ENCODE results near the gene USP16. TPM values are rescaled to one million over a fixed set of nuclear protein-coding genes. Genes with fewer than 3 reads are reported as not detected.

The USP16 gene
- total RNA-seq, 6 experiments from 2014 or later, result 28.1 to 43.1 (median 37.1) TPM

- no peaks in the 10 kb centered on the region for H3K9me3 Mint-ChIP-seq
- H3K27ac Mint-ChIP-seq, result peak overlapping the region; percentile 95
- H3K4me1 Mint-ChIP-seq (ENCODE audit: low read depth), result peaks cover 45% of the 10 kb centered on the region
- TF ChIP-seq CTCF (IDR thresholded peaks at IDR 0.05), result no peak
- peak overlapping the region; percentile 97 for H3K4me3 Mint-ChIP-seq
- H3K27me3 Mint-ChIP-seq (ENCODE audit: insufficient read depth), result peaks cover 2% of the 10 kb centered on the region
- H3K36me3 Mint-ChIP-seq (ENCODE audit: low read depth), result peaks cover 14% of the 10 kb centered on the region
- DNase-seq, result no peak
Observed at GRCh38 chr21:28991861-28992525, 32.5 kb upstream of the USP16 start.

- Mint-ChIP-seq H3K27me3 (ENCODE audit: insufficient read depth) (peaks cover 2% of the 10 kb centered on the region), H3K27ac (peak within 1 kb of the TSS; percentile 95), H3K4me1 (ENCODE audit: low read depth) (peaks cover 45% of the 10 kb centered on the region), H3K36me3 (ENCODE audit: low read depth) (peaks cover 14% of the 10 kb centered on the region), H3K9me3 (no peaks in the 10 kb centered on the region), H3K4me3 (peak within 1 kb of the TSS; percentile 97)
- DNase-seq, result peak; percentile 100
- no peak for TF ChIP-seq CTCF (IDR thresholded peaks at IDR 0.05)
Observed at GRCh38 chr21:28992526-28993292, 31.8 kb upstream of the USP16 start, which contains the start of gene LTN1. Gene LTN1 (minus strand): TSS chr21:28992877. CDS start chr21:28992805, 72 bp downstream.

- Mint-ChIP-seq H3K9me3 (no peaks in the 10 kb centered on the region), H3K27ac (peak overlapping the region; percentile 95), H3K36me3 (ENCODE audit: low read depth) (peaks cover 14% of the 10 kb centered on the region), H3K4me1 (ENCODE audit: low read depth) (peaks cover 41% of the 10 kb centered on the region), H3K27me3 (ENCODE audit: insufficient read depth) (peaks cover 2% of the 10 kb centered on the region), H3K4me3 (peak overlapping the region; percentile 97)
- no peak for TF ChIP-seq CTCF (IDR thresholded peaks at IDR 0.05)
- DNase-seq, result no peak
Observed at GRCh38 chr21:28993293-28993629, 31.2 kb upstream of the USP16 start.

- peak overlapping the region; percentile 88 for H3K4me3 Mint-ChIP-seq
- peaks cover 12% of the 10 kb centered on the region for H3K4me1 Mint-ChIP-seq (ENCODE audit: low read depth)
- H3K27ac Mint-ChIP-seq, result peak overlapping the region; percentile 89
- peaks cover 2% of the 10 kb centered on the region; the same call in 1 of the 2 replicates for H3K27me3 Mint-ChIP-seq (ENCODE audit: insufficient read depth)
- H3K36me3 Mint-ChIP-seq (ENCODE audit: low read depth), result peaks cover 17% of the 10 kb centered on the region
- peak; percentile 92 for DNase-seq
- no peaks in the 10 kb centered on the region for H3K9me3 Mint-ChIP-seq
- TF ChIP-seq CTCF (IDR thresholded peaks at IDR 0.05), result no peak
Observed at GRCh38 chr21:29002442-29003144, 21.9 kb upstream of the USP16 start.

- H3K36me3 Mint-ChIP-seq (ENCODE audit: low read depth), result peaks cover 17% of the 10 kb centered on the region
- peak; percentile 35 for DNase-seq
Observed at GRCh38 chr21:29005696-29006095, 18.8 kb upstream of the USP16 start.

More at GRCh38 chr21:29005696-29006095, 18.8 kb upstream of the USP16 start:
- Mint-ChIP-seq H3K4me1 (ENCODE audit: low read depth) (peaks cover 12% of the 10 kb centered on the region), H3K9me3 (no peaks in the 10 kb centered on the region), H3K27ac (no peak overlapping the region), H3K27me3 (ENCODE audit: insufficient read depth) (peaks cover 2% of the 10 kb centered on the region; the same call in 1 of the 2 replicates), H3K4me3 (no peak overlapping the region)
- TF ChIP-seq CTCF (IDR thresholded peaks at IDR 0.05), result no peak

All from HFFc6 (cell line).